ENCODE measurements around the gene SENP8.

The SENP8 gene

GRCh38 chr15:72092006-72092405, 26.2 kb upstream of the SENP8 start:
- Histone ChIP-seq H2AFZ (ENCODE audit: low read depth, low read length, severe bottlenecking) (no peak overlapping the region), H3K9me3 (ENCODE audit: insufficient read depth, low read length) (no peaks in the 10 kb centered on the region), H3K4me3 (ENCODE audit: insufficient read depth, low read length, poor library complexity, severe bottlenecking) (no peak overlapping the region), H3K27me3 (ENCODE audit: low read length) (no peaks in the 10 kb centered on the region), H3K36me3 (ENCODE audit: low read length) (peaks cover 8% of the 10 kb centered on the region; the same call in 1 of the 2 replicates), H3K79me2 (ENCODE audit: insufficient read depth, low read length) (peaks cover 72% of the 10 kb centered on the region), H3F3A (ENCODE audit: insufficient read depth) (peaks cover 7% of the 10 kb centered on the region; the same call in 1 of the 2 replicates), H4K20me1 (ENCODE audit: low read depth, low read length) (no peaks in the 10 kb centered on the region), H3K9ac (ENCODE audit: low read length) (no peak overlapping the region), H3K27ac (ENCODE audit: low read depth, low read length) (peak overlapping the region; percentile 37; the same call in 1 of the 2 replicates), H3K9me2 (replicated peaks; ENCODE audit: insufficient read depth, low read length) (no peaks in the 10 kb centered on the region), H3K4me2 (ENCODE audit: low read depth, low read length, poor library complexity, severe bottlenecking) (no peak overlapping the region)
- no peak for TF ChIP-seq EZH2phosphoT487 (conservative IDR thresholded peaks at IDR 0.05; ENCODE audit: low read length)
- no peak for TF ChIP-seq CTCF (IDR thresholded peaks at IDR 0.05; ENCODE audit: insufficient read depth, low read length, poor library complexity, severe bottlenecking)

- Histone ChIP-seq H3K9me3 (ENCODE audit: insufficient read depth, low read length) (no peaks in the 10 kb centered on the region), H2AFZ (ENCODE audit: low read depth, low read length, severe bottlenecking) (no peak overlapping the region), H3K9me2 (replicated peaks; ENCODE audit: insufficient read depth, low read length) (no peaks in the 10 kb centered on the region), H3K4me2 (ENCODE audit: low read depth, low read length, poor library complexity, severe bottlenecking) (no peak overlapping the region), H3K27ac (ENCODE audit: low read depth, low read length) (peak overlapping the region; percentile 37; the same call in 1 of the 2 replicates), H3K79me2 (ENCODE audit: insufficient read depth, low read length) (peaks cover 71% of the 10 kb centered on the region), H3K9ac (ENCODE audit: low read length) (no peak overlapping the region), H3K36me3 (ENCODE audit: low read length) (peaks cover 8% of the 10 kb centered on the region; the same call in 1 of the 2 replicates), H3K27me3 (ENCODE audit: low read length) (no peaks in the 10 kb centered on the region), H3K4me3 (ENCODE audit: insufficient read depth, low read length, poor library complexity, severe bottlenecking) (no peak overlapping the region), H4K20me1 (ENCODE audit: low read depth, low read length) (no peaks in the 10 kb centered on the region), H3F3A (ENCODE audit: insufficient read depth) (peaks cover 7% of the 10 kb centered on the region; the same call in 1 of the 2 replicates)
- TF ChIP-seq EZH2phosphoT487 (conservative IDR thresholded peaks at IDR 0.05; ENCODE audit: low read length) (no peak), CTCF (IDR thresholded peaks at IDR 0.05; ENCODE audit: insufficient read depth, low read length, poor library complexity, severe bottlenecking) (no peak)
These were observed 25.5 kb upstream of the SENP8 start for GRCh38 chr15:72092691-72093090.

GRCh38 chr15:72096796-72097195, 21.4 kb upstream of the SENP8 start:
- H3K79me2 ChIP-seq (ENCODE audit: insufficient read depth, low read length), result peaks cover 46% of the 10 kb centered on the region
- H3K4me3 ChIP-seq (ENCODE audit: insufficient read depth, low read length, poor library complexity, severe bottlenecking), result no peak overlapping the region
- H3K27me3 ChIP-seq (ENCODE audit: low read length), result no peaks in the 10 kb centered on the region
- peaks cover 13% of the 10 kb centered on the region for H3F3A ChIP-seq (ENCODE audit: insufficient read depth)
- no peaks in the 10 kb centered on the region for H3K9me2 ChIP-seq (replicated peaks; ENCODE audit: insufficient read depth, low read length)
- no peak overlapping the region for H2AFZ ChIP-seq (ENCODE audit: low read depth, low read length, severe bottlenecking)
- H4K20me1 ChIP-seq (ENCODE audit: low read depth, low read length), result no peaks in the 10 kb centered on the region
- no peaks in the 10 kb centered on the region for H3K9me3 ChIP-seq (ENCODE audit: insufficient read depth, low read length)
- no peak overlapping the region for H3K9ac ChIP-seq (ENCODE audit: low read length)
- H3K27ac ChIP-seq (ENCODE audit: low read depth, low read length), result no peak overlapping the region
- TF ChIP-seq EZH2phosphoT487 (conservative IDR thresholded peaks at IDR 0.05; ENCODE audit: low read length), result no peak
- TF ChIP-seq CTCF (IDR thresholded peaks at IDR 0.05; ENCODE audit: insufficient read depth, low read length, poor library complexity, severe bottlenecking), result no peak
- H3K36me3 ChIP-seq (ENCODE audit: low read length), result no peaks in the 10 kb centered on the region
- no peak overlapping the region for H3K4me2 ChIP-seq (ENCODE audit: low read depth, low read length, poor library complexity, severe bottlenecking)
